WTC11 (cell line): Measurements from ENCODE around the gene TWIST1. TPM values are rescaled to one million over a fixed set of nuclear protein-coding genes. Genes with fewer than 3 reads are reported as not detected.
A peak's percentile ranks its signal among the peaks of the same experiment; 100 is the strongest.

ENCODE experiments used
- ATAC-seq: fragments of 200-7000 bp; cut with Tn5 transposase; 2 replicates; pipeline ENCODE4 v1.10.0; 2021; ENCODE audit warnings: mild to moderate bottlenecking, moderate library complexity
- CTCF ChIA-PET: fragments of 300-600 bp; sonication (Branson Sonifier 250); formaldehyde crosslinking; loops from one replicate; lab custom pipeline; 2021; ENCODE audit warnings: antibody characterized with exemption; lab: Charles Lee
- POLR2A ChIA-PET: fragments of 350-600 bp; sonication (Branson Sonifier 250); formaldehyde crosslinking; loops from one replicate; lab custom pipeline; 2021; ENCODE audit warnings: antibody characterized with exemption; lab: Charles Lee
- DNase-seq: peaks from one replicate; pipeline ENCODE4 v3.0.0; 2021; ENCODE audit warnings: low spot score
- H3K27ac Mint-ChIP-seq: 2 replicates; pipeline ENCODE4 v1.8.0; 2021; ENCODE audit warnings: mixed read lengths
- H3K27me3 Mint-ChIP-seq: 2 replicates; pipeline ENCODE4 v1.8.0; 2021; ENCODE audit warnings: low read depth, mild to moderate bottlenecking, moderate library complexity, mixed read lengths
- H3K36me3 Mint-ChIP-seq: 2 replicates; pipeline ENCODE4 v1.8.0; 2021; ENCODE audit warnings: mixed read lengths
- H3K4me1 Mint-ChIP-seq: 2 replicates; pipeline ENCODE4 v1.8.0; 2022; ENCODE audit warnings: mixed read lengths
- H3K4me3 Mint-ChIP-seq: 2 replicates; pipeline ENCODE4 v1.8.0; 2021; ENCODE audit warnings: mild to moderate bottlenecking, moderate library complexity, mixed read lengths
- H3K9me3 Mint-ChIP-seq: 2 replicates; pipeline ENCODE4 v1.8.0; 2021; ENCODE audit warnings: mixed read lengths
- ESRRA ChIP-seq: sonication (generic); formaldehyde crosslinking; IDR thresholded peaks from 2 replicates; pipeline ENCODE4 v1.8.1; 2022; ENCODE audit warnings: mild to moderate bottlenecking, missing genetic modification reagents, borderline replicate concordance
- FOXJ3 ChIP-seq: sonication (generic); formaldehyde crosslinking; IDR thresholded peaks from 2 replicates; pipeline ENCODE4 v1.9.0; 2021; ENCODE audit warnings: missing genetic modification reagents, mild to moderate bottlenecking, borderline replicate concordance
- FOXK1 ChIP-seq: sonication (generic); formaldehyde crosslinking; IDR thresholded peaks from 2 replicates; pipeline ENCODE4 v1.8.0; 2022; ENCODE audit warnings: mild to moderate bottlenecking, moderate library complexity, missing genetic modification reagents
- MXD4 ChIP-seq: fragments of 250-450 bp; sonication (Bioruptor Pico); IDR thresholded peaks from 2 replicates; pipeline ENCODE4 v1.8.0; 2021; ENCODE audit warnings: mild to moderate bottlenecking, moderate library complexity, borderline replicate concordance
- RORB ChIP-seq: fragments of 250-450 bp; sonication (Bioruptor Pico); IDR thresholded peaks from 2 replicates; pipeline ENCODE4 v1.9.0; 2021; ENCODE audit warnings: mild to moderate bottlenecking
- SMAD3 ChIP-seq: sonication (generic); formaldehyde crosslinking; IDR thresholded peaks from 2 replicates; pipeline ENCODE4 v1.8.0; 2022; ENCODE audit warnings: missing genetic modification reagents, mild to moderate bottlenecking, borderline replicate concordance
- SMAD4 ChIP-seq: sonication (generic); formaldehyde crosslinking; IDR thresholded peaks from 2 replicates; pipeline ENCODE4 v1.8.0; 2022; ENCODE audit warnings: mild to moderate bottlenecking, missing genetic modification reagents
- total RNA-seq: library from RNA; stranded (reverse); gene quantifications from 3 replicates; pipeline ENCODE4 v1.2.3, GENCODE V29; 2021
- TF ChIP-seq, protein P1 (sequence below): sonication (generic); formaldehyde crosslinking; IDR thresholded peaks from 2 replicates; pipeline ENCODE4 v1.8.1; 2023; ENCODE audit warnings: mild to moderate bottlenecking, missing genetic modification reagents, moderate library complexity
- TF ChIP-seq, protein P2 (sequence below): sonication (generic); formaldehyde crosslinking; IDR thresholded peaks from 2 replicates; pipeline ENCODE4 v1.8.0; 2022; ENCODE audit warnings: missing genetic modification reagents
- TF ChIP-seq, protein P3 (sequence below): fragments of 200-600 bp; IDR thresholded peaks from 2 replicates; pipeline ENCODE4 v1.8.0; 2022; ENCODE audit warnings: antibody characterized with exemption
- TF ChIP-seq, protein P4 (sequence below): fragments of 250-450 bp; sonication (Bioruptor Pico); IDR thresholded peaks from 2 replicates; pipeline ENCODE4 v2.1.2; 2022; ENCODE audit warnings: mild to moderate bottlenecking, moderate library complexity
- TF ChIP-seq, protein P5 (sequence below): sonication (generic); formaldehyde crosslinking; conservative IDR thresholded peaks from 2 replicates; pipeline ENCODE4 v1.8.1; 2023; ENCODE audit warnings: mild to moderate bottlenecking, low read depth, missing genetic modification reagents, moderate library complexity
- TF ChIP-seq, protein P6 (sequence below): fragments of 250-450 bp; sonication (Bioruptor Pico); conservative IDR thresholded peaks from 2 replicates; pipeline ENCODE4 v1.9.0; 2021; ENCODE audit warnings: mild to moderate bottlenecking

TWIST1 gene
- total RNA-seq, 1 experiment from 2014 or later: not detected

DNA sequence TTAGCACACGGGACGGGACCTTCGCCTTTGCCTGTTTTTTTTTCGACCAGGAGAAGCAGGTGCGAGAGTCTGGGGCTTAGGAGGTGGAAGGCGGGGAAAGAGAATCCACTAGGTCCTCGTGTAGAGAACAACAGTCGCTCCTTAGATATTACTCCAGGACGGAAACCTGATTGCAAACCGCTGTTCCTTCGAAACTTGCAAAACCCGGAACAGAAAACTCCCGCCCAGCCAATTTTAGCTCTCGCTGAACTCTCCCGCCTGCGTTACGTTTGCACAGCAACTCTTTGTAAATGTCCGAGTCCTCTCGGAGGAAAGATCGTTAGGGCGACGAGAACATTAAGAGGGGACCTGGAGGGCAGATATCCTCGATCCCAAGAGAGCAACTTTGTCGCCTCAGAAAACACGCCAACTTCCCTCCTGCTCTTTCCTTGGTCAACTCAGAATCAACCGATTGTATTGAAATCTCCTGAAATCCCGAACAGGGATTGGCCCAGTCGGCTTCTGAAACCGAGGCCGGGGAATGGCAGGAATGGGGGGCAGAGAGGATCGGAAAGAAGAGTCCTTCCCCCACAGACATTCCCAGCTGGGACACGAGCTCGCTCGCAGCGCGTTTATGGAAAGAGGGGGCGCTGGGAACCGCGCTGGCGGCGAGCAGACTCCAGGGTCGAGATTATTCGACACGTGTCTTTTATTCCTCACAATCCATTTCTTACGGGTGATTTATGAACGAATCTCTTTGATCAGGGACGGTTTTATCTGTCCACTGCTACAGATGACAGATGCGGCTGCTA is 9.9 kb downstream of the TWIST1 start:
- Mint-ChIP-seq H3K4me3 (peak overlapping the region; percentile 76), H3K27me3 (peaks cover 100% of the 10 kb centered on the region), H3K36me3 (no peaks in the 10 kb centered on the region), H3K4me1 (peaks cover 69% of the 10 kb centered on the region), H3K27ac (no peak overlapping the region), H3K9me3 (no peaks in the 10 kb centered on the region)
- POLR2A ChIA-PET: interaction anchor here (1.7 kb wide), 1 partner anchor 9 kb away, joined by 6 read pairs; the partner anchor contains the start of gene TWIST1
- TF ChIP-seq, protein P1, sequence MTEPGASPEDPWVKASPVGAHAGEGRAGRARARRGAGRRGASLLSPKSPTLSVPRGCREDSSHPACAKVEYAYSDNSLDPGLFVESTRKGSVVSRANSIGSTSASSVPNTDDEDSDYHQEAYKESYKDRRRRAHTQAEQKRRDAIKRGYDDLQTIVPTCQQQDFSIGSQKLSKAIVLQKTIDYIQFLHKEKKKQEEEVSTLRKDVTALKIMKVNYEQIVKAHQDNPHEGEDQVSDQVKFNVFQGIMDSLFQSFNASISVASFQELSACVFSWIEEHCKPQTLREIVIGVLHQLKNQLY (CRISPR knock-in tag): no peak
- TF ChIP-seq, protein P2, sequence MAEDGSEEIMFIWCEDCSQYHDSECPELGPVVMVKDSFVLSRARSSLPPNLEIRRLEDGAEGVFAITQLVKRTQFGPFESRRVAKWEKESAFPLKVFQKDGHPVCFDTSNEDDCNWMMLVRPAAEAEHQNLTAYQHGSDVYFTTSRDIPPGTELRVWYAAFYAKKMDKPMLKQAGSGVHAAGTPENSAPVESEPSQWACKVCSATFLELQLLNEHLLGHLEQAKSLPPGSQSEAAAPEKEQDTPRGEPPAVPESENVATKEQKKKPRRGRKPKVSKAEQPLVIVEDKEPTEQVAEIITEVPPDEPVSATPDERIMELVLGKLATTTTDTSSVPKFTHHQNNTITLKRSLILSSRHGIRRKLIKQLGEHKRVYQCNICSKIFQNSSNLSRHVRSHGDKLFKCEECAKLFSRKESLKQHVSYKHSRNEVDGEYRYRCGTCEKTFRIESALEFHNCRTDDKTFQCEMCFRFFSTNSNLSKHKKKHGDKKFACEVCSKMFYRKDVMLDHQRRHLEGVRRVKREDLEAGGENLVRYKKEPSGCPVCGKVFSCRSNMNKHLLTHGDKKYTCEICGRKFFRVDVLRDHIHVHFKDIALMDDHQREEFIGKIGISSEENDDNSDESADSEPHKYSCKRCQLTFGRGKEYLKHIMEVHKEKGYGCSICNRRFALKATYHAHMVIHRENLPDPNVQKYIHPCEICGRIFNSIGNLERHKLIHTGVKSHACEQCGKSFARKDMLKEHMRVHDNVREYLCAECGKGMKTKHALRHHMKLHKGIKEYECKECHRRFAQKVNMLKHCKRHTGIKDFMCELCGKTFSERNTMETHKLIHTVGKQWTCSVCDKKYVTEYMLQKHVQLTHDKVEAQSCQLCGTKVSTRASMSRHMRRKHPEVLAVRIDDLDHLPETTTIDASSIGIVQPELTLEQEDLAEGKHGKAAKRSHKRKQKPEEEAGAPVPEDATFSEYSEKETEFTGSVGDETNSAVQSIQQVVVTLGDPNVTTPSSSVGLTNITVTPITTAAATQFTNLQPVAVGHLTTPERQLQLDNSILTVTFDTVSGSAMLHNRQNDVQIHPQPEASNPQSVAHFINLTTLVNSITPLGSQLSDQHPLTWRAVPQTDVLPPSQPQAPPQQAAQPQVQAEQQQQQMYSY (CRISPR knock-in tag): peak; percentile 82
- no peak for TF ChIP-seq FOXK1
- ATAC-seq: peak; percentile 10
- peak; percentile 50 for DNase-seq
- CTCF ChIA-PET: interaction anchor here (1.1 to 2.3 kb wide), 4 partner anchors 9 to 384 kb away, joined by 5 to 7 read pairs (median 6); no protein-coding TSS in a partner anchor

DNA sequence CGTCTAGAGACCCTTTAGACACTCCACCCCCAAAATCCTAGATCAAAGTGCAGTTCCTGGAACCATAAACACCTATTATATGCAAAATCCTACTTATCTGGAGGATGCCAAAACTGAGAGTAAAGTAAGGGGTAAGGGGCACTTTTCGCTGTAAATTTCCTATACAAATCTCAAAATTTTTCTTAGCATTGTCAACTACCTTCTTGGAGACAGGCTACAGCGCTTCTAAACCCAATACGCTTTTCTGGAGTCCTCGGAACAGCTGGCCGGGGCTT is 10.4 kb downstream of the TWIST1 start:
- ChIA-PET CTCF (interaction anchor here (1.1 to 2.3 kb wide), 5 partner anchors 10 to 385 kb away, joined by 3 to 7 read pairs (median 5); no protein-coding TSS in a partner anchor), POLR2A (interaction anchor here (1.7 kb wide), 1 partner anchor 10 kb away, joined by 6 read pairs; the partner anchor contains the start of gene TWIST1)
- Mint-ChIP-seq H3K27me3 (peaks cover 100% of the 10 kb centered on the region), H3K9me3 (no peaks in the 10 kb centered on the region), H3K4me1 (peaks cover 65% of the 10 kb centered on the region), H3K4me3 (peak overlapping the region; percentile 76), H3K36me3 (no peaks in the 10 kb centered on the region), H3K27ac (no peak overlapping the region)
- ATAC-seq (no peak), DNase-seq (no peak)
- TF ChIP-seq, protein P2 (CRISPR knock-in tag): no peak
- TF ChIP-seq, protein P3, sequence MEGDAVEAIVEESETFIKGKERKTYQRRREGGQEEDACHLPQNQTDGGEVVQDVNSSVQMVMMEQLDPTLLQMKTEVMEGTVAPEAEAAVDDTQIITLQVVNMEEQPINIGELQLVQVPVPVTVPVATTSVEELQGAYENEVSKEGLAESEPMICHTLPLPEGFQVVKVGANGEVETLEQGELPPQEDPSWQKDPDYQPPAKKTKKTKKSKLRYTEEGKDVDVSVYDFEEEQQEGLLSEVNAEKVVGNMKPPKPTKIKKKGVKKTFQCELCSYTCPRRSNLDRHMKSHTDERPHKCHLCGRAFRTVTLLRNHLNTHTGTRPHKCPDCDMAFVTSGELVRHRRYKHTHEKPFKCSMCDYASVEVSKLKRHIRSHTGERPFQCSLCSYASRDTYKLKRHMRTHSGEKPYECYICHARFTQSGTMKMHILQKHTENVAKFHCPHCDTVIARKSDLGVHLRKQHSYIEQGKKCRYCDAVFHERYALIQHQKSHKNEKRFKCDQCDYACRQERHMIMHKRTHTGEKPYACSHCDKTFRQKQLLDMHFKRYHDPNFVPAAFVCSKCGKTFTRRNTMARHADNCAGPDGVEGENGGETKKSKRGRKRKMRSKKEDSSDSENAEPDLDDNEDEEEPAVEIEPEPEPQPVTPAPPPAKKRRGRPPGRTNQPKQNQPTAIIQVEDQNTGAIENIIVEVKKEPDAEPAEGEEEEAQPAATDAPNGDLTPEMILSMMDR: no peak
- TF ChIP-seq, protein P1 (CRISPR knock-in tag): no peak
- TF ChIP-seq FOXJ3 (CRISPR knock-in tag) (no peak), SMAD4 (CRISPR knock-in tag) (no peak), RORB (CRISPR knock-in tag) (no peak), SMAD3 (no peak), MXD4 (no peak), ESRRA (CRISPR knock-in tag) (no peak)
- TF ChIP-seq, protein P4, sequence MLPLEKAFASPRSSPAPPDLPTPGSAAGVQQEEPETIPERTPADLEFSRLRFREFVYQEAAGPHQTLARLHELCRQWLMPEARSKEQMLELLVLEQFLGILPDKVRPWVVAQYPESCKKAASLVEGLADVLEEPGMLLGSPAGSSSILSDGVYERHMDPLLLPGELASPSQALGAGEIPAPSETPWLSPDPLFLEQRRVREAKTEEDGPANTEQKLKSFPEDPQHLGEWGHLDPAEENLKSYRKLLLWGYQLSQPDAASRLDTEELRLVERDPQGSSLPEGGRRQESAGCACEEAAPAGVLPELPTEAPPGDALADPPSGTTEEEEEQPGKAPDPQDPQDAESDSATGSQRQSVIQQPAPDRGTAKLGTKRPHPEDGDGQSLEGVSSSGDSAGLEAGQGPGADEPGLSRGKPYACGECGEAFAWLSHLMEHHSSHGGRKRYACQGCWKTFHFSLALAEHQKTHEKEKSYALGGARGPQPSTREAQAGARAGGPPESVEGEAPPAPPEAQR (CRISPR knock-in tag): no peak
- TF ChIP-seq, protein P5, sequence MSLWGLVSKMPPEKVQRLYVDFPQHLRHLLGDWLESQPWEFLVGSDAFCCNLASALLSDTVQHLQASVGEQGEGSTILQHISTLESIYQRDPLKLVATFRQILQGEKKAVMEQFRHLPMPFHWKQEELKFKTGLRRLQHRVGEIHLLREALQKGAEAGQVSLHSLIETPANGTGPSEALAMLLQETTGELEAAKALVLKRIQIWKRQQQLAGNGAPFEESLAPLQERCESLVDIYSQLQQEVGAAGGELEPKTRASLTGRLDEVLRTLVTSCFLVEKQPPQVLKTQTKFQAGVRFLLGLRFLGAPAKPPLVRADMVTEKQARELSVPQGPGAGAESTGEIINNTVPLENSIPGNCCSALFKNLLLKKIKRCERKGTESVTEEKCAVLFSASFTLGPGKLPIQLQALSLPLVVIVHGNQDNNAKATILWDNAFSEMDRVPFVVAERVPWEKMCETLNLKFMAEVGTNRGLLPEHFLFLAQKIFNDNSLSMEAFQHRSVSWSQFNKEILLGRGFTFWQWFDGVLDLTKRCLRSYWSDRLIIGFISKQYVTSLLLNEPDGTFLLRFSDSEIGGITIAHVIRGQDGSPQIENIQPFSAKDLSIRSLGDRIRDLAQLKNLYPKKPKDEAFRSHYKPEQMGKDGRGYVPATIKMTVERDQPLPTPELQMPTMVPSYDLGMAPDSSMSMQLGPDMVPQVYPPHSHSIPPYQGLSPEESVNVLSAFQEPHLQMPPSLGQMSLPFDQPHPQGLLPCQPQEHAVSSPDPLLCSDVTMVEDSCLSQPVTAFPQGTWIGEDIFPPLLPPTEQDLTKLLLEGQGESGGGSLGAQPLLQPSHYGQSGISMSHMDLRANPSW (CRISPR knock-in tag): no peak
- TF ChIP-seq, protein P6, sequence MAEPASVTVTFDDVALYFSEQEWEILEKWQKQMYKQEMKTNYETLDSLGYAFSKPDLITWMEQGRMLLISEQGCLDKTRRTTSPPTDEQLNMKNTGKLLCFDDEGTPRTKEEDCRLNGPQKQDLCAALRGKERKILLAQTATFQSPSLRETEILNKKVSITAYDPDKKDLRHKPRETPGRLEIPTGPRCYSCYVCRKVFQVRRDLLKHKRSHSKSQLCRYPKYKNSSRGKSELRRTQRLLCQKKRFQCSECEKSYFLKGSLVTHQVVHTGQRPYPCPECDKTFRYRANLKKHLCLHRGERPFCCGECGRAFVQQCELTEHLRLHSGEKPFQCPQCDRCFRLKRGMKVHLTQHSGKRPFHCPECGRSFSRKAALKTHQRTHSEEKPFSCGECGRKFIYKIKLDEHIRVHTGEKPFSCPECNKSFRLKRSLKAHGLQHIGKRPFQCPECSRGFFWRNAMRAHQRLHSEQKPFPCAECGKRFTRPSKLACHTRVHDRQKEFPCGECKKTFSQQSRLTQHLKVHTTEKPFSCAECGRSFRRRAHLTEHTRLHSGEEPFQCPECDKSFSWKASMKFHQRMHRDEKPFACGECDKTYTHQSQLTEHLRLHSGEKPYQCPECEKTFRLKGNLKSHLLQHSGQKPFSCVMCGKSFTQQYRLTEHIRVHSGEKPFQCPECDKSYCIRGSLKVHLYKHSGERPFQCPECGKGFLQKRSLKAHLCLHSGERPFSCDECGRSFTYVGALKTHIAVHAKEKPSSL (CRISPR knock-in tag): no peak
